ENCODE measurements around the gene CCDC154.

Gene CCDC154

GRCh38 chr16:1435921-1436697 lies 8.2 kb downstream of the CCDC154 start:
- DNase-seq: no peak

- DNase-seq: no peak
These were observed 9.4 kb downstream of the CCDC154 start for GRCh38 chr16:1434644-1435592.

DNA sequence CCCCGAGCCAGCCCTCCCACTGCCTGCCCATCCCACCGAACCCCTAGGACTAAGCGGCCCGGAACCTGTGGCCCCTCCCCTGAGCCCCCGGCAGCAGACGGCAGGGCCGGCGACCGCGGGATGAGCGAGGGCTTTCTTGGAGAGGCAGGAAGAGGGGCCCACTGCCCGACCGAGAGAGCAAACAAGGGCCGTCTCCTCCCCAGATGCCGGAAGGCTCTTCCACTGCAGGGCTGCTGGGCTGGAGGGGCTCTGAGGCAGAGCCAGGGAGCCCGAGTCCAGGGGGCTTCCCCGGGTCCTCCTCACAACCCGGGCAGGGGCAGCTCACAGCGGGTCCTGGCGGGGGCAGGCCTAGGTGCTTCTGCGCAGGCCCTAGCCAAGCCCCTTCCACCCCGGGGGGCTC lies 10.6 kb downstream of the CCDC154 start:
- no peak for DNase-seq

DNA sequence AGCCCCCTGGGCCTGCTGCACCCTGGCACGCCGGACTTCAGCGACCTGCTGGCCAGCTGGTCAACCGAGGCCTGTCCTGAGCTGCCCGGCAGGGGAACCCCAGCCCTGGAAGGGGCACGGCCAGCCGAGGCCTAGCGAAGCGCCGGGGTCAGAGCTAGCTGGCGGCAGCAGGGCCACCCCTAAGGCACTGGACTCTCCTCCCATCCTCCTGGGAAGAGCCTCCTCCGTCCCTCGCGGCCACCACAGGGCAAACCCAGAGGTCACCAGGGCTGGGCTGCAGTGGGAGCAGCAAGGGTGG lies 11.1 kb downstream of the CCDC154 start:
- no peak for DNase-seq

DNA sequence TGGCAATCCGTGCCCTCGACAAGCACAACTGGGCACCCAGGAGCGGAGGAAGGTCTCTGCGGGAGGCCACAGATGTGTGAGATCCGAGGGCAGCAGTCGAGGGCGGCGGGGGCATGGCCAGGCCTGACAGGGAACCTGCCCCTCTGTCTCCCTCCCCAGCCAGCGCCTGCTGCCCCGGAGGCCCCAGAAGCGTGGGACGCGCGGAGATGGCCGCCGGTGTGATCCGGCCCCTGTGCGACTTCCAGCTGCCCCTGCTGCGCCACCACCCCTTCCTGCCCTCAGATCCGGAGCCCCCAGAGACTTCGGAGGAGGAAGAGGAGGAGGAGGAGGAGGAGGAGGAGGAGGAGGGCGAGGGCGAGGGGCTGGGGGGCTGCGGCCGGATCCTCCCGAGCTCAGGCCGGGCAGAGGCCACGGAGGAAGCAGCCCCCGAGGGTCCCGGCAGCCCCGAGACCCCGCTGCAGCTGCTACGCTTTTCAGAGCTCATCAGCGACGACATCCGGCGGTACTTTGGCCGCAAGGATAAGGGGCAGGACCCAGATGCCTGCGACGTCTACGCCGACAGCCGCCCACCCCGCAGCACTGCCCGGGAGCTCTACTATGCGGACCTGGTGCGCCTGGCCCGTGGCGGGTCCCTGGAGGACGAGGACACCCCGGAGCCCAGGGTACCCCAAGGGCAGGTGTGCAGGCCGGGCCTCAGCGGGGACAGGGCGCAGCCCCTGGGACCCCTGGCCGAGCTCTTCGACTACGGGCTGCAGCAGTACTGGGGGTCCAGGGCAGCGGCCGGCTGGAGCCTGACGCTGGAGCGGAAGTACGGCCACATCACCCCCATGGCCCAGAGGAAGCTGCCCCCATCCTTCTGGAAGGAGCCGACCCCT lies 11.7 kb downstream of the CCDC154 start:
- no peak for DNase-seq

DNA sequence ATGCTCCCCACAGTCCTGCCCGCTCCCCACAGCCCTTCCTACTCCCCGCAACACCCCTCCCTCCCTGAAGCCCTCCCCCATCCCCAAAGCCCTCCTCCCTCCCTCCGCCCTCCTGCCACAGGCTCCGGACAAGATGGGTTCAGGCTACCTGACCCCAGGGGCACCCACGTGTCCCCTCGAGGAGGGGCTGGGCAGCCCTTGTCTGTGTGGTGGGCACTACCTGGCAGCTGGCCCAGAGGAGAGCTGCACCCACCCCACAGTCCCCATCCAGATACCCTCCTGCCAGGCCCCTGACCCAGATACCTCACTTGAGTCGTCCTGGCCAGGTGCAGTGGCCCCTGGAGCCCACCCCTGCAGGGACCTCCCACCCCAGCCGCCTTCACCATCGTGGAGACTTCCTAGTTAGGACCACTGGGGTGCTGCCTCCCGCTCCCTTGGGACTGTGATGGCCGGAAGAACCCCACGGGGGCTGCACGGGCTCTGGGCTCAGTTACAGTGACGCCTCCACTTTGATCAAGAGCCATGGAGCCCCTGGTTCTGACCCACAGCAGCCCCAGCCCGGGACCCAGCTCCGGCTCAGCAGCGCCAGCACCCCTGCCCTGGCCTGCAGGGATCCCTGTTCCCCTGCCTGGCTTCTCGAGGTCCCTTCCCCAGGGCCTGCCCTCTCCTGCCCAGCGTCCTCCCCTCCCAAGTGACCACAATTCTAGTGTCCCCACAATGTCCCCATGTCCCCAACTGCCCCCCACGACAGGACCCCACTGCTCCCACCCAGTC lies 12.7 kb downstream of the CCDC154 start:
- no peak for DNase-seq

GRCh38 chr16:1430759-1431496 lies 13.4 kb downstream of the CCDC154 start, which contains the start of gene PERCC1:
TSS of gene PERCC1 (plus strand) at chr16:1431078. CDS start at chr16:1432594, 1,516 bp downstream.
- no peak for DNase-seq

GRCh38 chr16:1430214-1430758 lies 14.1 kb downstream of the CCDC154 start:
- no peak for DNase-seq

GRCh38 chr16:1429631-1430030 lies 14.7 kb downstream of the CCDC154 start:
- no peak for DNase-seq

DNA sequence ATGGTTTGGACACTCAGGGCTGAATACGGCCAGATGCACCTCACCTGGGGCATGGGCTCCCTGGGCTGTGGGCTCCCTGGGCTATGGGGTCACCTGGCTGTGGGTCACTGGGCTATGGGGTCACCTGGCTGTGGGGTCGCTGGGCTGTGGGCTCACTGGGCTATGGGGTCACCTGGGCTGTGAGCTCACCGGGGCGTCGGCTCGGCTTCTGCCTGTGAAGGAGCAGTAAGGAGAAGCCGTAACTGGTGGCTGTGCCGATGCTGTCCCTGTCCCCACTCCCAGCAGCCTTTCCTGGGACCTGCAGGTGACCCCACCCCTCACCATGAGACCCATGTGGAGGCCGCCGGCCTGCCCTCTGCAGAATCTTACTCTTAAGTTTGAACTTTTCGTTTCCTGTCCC lies 15.3 kb downstream of the CCDC154 start:
- DNase-seq: no peak

- peak; percentile 72 for DNase-seq
These were observed 15.8 kb downstream of the CCDC154 start for GRCh38 chr16:1428511-1428910.

DNA sequence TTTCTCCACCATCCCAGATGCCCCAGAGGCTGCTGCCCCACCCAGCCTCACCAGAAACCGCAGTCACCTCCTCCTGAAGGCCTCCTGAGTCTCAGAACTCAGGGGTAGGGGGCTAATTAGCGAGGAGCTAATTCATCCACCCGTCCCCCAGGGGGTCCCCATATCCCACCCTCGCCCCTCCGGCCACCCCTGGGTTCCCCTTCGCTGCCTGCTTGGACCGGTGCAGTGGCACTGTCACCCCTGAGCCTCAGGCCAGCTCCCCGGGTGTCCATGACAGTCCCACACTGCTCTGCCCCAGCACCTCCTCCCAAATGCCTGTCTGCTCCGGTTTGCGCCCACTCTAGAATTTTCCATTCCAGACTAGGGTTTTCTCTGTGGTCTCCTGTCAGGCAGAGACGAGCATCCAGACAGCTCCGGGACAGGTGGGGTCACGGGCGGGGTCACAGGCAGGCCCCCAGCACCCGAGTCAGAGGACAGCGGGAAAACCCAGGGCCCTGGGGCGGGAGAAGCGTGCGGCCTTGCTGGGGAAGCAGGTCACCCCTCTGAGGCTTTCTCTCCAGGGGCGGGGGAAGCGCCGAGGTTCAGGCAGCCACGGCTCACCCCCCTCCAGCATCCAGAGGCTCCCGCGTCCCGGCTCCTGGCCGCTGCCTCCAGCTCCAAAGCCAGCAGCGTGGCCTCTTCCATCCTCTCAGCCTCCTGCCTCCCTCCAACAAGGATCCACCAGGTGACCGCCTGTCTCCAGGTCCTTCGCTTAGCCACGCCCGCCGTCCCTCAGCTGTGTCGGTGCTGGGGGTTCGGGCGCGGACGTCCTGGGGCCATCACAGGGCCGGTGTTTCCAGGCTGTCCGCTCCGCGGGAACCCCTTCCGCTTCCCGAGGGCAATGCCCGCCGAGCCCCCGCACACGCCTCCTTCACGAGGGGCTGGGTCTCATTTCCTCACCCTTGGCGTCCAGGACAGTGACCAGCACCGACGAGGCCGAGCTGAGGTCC lies 16.6 kb downstream of the CCDC154 start:
- DNase-seq: no peak

GRCh38 chr16:1426734-1427471 lies 17.5 kb downstream of the CCDC154 start:
- DNase-seq: no peak

- no peak for DNase-seq
These were observed 18.6 kb downstream of the CCDC154 start for GRCh38 chr16:1425616-1426370.

GRCh38 chr16:1424028-1424427 lies 20.3 kb downstream of the CCDC154 start:
- DNase-seq: no peak

GRCh38 chr16:1422076-1422475 lies 22.3 kb downstream of the CCDC154 start:
- no peak for DNase-seq

DNA sequence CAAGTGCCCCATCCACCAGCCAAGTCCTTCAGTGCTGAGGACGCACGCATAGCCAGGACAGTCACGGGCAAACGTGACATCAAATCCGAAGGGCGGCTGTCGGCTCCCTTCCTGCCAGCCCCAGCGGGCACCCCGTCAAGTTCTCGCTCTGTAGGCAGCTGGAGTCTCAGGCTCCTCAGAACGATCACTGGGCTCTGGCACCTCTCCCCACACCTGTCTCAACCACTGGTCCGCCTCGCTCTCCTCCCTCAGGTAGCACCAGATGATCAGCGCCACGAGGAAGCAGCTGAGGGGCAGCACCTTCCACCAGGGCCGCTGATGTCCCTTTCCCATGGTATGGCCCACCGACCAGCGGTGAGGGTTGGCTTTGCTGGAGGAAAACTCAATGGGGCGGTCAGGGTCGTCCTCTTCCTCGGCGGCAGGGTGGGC lies 24.2 kb downstream of the CCDC154 start:
- DNase-seq: no peak

GRCh38 chr16:1416521-1416941 lies 27.8 kb downstream of the CCDC154 start:
- DNase-seq: no peak

All from stimulated activated CD8-positive, alpha-beta memory T cell treated with anti-CD3 and anti-CD28 coated beads, Interleukin-4, amount 100 ng/mL, for 48 hours (primary cell).